ENCODE results near the gene BTBD3.

Gene BTBD3

DNA sequence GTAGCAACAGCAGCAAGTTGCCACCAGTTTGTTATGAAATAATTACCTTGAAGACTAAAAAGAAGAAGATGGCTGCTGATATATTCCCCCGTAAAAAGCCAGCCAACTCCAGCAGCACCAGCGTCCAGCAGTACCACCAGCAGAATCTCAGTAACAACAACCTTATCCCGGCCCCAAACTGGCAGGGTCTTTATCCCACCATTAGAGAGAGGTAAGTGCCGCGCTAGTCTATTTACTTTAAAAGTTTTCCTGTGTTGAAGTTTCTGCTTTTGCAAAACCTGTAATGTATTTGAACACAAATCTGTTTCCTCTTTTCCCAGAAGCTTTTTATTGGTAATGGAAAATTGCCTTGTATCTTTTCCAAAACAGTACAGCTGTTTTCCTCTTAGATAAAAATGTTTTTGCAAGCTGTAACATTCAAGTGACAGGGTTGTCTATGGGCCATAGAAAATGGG lies 725 bp downstream of the BTBD3 start:
- DNase-seq (ENCODE audit: low spot score), result no peak

DNA sequence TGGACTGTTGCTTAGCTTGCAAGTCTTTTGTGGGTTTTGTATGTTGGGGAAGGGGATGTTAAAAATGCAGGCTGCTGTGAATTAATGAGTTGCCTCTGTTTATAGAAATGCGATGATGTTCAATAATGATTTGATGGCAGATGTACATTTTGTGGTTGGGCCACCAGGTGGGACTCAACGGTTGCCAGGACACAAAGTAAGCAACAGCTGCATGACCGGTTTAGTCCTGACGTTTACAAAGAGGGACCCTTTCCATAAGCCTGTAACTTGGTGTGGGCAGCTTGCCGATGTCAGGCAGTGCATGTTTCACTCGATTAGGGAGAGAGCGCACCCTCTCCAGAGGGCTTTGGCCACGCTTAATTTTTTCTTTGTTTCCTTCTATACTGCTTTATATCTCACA lies 1.3 kb downstream of the BTBD3 start:
- no peak for DNase-seq (ENCODE audit: low spot score)

DNA sequence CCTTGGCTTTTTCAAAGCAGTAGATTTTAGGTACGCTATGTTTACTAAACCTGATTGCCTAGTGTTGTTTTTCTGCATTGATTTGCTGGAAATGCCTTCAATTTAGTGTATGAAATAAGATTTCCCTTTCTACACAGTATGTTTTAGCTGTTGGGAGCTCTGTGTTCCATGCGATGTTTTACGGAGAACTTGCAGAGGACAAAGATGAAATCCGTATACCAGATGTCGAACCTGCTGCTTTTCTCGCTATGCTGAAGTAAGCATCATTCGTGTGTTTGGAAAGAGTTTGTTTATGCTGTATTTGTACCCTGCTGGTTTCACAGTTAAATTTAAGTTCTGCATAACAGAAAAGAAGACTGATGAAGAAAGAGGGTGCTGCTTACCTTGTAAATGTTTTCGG lies 1.9 kb downstream of the BTBD3 start:
- no peak for DNase-seq (ENCODE audit: low spot score)

DNA sequence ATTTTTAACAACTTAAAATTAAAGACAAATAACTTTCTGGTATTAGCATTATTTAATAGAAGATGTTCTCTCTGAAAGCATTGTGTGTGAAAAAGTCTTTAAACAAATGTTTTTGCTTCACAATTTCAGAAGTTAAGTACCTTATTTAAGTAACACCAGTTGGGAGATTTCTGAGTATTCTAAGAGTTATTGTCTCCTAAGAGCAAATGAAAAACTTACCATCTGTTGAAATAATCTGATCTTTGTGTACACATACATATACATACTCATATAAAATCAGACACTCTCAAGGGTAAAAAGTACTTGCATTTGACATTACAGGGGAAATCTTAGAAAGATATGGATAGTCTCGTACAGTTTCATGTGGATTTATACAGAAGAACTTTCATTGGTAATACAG lies 2.4 kb downstream of the BTBD3 start:
- no peak for DNase-seq (ENCODE audit: low spot score)

DNA sequence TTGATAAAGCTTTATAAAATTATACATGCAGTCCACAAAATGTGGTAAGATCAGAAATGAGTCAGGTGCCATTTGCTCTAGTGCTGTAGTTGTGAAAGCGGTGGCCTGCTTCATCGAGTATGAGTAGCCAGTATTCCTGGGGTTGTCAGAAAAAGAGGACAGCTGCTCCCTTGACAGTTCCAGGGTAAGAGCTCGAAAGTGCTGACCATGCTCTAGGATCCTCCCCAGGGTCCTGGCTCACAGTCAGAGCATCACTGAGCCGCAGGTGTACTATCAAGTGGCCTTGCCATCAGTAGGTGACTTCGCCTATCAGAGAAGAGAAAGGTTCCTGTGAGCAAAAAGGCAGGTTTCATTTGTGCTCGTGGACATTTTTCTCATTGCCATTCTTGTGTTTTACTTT lies 3.6 kb downstream of the BTBD3 start:
- no peak for DNase-seq (ENCODE audit: low spot score)

DNA sequence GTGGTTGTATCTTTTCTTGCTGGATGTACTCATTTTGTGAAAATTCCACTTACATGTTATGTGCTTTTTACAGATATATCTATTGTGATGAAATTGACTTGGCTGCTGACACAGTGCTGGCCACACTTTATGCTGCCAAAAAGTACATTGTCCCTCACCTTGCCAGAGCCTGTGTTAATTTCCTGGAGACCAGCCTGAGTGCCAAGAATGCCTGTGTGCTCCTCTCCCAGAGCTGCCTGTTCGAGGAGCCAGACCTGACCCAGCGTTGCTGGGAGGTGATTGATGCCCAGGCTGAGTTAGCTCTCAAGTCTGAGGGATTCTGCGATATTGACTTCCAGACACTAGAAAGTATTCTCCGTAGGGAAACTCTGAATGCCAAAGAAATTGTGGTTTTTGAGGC lies 4.9 kb downstream of the BTBD3 start:
- DNase-seq (ENCODE audit: low spot score), result no peak

DNA sequence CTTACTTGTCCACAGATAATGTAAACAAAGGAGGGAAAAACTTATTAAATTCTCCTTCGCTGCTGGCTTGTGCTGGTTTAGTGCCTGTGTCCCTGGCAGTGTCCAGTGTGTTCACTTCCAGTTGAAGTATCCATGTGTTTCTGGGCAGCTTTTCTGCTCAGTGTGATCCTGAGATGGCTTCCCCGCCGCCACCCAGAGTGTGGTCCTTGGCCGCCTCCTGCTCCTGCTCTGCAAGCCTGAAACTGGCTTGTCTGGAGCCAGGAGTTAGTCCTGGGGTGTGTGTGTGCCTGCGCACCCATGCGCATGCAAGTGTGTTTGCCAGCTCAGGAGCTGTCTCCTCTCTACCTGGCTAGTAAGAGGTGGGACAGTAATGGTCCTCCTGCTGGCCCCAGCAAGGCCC lies 7.2 kb downstream of the BTBD3 start:
- no peak for DNase-seq (ENCODE audit: low spot score)

DNA sequence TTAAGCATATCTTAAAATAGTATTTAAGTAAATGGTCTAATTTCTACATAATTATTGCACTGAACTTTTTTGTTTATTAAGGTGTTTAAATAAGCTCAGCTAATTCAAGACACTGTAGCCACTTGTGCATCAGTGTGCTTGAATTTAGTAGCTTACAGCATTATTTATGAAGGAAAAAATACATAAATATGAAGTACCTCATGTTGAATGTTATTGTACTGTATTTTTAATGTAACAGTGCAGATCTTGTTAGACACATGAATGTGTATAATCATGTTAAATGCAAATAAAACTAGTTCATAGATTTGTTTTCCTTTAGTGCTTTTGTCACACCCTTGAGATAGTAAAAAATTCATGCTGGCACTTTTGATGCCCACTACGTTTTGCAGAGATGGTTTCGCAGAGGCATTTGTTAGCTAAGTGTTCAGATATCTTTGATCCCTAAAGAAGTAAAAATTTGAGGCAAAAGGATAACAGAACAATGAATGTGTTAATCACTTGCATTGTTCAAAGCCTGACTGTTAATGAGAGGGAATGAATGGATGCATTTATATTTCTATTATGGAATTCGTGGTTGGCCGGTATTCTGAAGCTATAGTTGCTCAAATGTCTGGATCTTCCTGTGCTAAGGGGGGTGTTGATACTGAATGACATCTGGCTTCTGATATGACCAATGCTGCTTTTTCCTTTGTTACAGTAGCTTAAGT lies 8.8 kb downstream of the BTBD3 start:
- no peak for DNase-seq (ENCODE audit: low spot score)

DNA sequence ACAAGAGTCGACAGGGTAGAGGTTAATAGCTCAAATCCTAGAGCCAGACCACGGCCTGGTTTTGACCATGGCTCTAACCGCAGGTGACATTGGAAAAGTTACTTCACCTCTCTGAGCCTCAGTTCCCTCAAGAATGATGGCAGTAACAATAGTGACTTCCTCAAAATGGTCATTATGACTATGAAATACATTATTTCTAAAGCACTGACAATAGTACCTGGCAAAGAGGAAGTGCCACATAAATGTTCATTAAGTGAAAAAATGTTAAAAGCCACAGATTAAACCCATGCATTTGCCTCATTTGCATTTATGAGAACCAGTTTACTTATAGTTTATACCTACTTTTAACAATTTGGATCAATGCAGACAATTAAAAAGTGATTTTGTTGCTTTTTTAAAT lies 12.3 kb downstream of the BTBD3 start:
- DNase-seq (ENCODE audit: low spot score), result no peak

DNA sequence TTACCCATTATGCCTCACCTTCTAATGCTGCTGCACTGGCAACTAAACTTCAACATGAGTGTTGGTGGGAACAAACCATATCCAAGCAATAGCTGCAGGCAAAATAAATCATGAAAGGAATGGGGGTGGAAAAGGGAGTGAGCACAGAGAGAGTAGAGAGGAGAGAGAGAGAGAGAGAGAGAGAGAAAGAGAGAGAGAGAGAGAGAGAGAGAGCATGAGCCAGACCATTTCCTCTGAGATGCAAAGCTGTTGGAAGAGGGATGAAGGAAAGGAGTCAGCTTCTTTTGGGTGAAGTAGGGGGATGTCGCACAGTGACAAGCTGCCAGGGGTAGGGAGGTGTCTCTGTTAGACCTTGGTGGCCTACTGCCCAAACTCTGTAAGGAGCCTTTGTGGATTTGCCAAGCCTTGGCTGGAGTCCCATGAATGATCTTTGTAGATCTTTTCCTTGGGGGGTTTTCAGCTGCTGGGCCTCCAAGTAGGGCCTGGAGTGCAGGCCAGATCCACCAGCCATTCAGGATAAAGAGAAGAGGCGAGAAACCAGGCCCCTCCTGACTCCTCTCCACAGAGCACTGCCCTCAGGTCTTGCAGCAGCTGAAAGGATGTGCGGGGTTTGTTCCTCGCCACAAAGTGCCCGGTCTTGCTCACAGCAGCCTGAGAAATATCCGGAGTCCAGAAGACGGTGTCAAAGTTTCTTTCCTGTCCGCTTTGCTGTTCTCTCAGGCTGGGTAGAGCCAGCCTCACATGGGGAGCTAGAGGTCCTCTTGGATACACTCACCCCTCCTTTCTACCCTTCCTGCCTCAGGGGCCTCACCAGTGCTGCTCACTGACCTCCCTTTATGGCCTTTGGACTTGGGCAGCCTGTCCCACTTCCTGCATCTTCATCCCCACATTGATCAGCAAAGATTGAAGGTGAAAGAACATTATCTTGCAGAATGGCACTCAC lies 17.8 kb downstream of the BTBD3 start:
- no peak for DNase-seq (ENCODE audit: low spot score)

DNA sequence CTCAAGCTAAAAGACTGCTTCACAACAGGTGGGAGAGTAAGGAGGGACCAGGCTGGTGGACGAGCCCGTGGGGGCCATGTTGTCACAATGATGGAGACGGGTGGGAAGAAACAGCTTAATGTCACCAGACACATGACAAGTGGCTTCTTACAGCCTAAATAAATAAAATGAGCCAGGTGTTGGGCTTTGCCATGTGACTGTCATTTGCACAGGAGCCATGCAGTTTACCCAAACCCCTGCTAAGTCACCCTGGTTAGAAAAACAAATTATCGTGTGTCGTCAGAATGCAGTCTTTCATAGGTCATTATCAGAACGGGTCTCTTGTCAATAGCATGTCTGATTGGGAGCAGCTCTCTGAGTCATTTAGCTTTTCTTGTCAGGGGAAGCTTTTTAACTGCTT lies 18.5 kb downstream of the BTBD3 start:
- no peak for DNase-seq (ENCODE audit: low spot score)

DNA sequence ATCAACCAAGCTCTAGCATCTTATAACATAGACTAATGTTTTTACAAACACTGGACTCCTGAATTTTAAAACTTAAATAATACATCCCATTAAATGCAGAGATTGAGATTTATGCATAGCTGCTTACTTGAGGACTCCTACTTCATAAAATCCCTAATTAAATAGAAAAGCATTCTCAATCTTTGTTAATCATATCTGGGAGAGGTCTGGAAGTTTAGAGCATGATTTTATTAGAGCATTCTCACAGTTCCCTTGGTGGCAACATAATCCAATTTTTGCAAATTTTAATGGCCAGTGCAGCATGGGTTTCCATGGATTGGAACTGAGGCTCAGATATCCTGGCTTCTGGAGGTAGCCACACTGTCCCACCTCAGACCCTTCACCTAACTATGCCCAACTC lies 19.5 kb downstream of the BTBD3 start:
- no peak for DNase-seq (ENCODE audit: low spot score)

DNA sequence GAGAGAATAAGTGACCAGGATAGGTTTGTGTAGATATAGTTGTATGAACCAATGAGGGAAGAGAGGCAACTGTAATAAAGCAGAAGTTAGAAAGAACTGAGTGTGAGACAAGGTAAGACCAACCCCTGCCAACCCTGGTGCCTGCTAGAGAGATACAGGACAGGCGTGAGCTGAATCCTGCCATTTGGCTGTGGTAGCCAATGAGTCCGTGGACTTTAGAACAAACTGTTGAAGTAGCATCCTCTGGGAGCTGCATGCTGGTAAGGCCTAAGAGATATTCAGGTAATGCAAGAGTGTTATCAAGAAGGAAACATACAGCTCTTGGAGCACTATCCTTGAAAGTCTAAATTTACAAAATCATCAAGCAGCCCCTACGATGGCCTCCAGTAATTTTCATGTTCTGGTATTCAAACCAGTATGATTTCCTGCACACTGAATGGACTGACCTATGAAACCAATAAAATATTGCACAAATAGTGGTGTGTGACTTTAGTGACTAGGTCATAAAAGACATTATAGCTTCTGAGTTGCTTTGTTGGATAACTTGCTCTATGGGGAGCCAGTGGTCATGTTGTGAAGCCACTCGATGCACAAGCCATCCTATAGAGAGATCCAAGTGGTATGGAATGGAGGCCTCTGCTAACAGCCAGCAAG lies 24.0 kb downstream of the BTBD3 start:
- no peak for DNase-seq (ENCODE audit: low spot score)

DNA sequence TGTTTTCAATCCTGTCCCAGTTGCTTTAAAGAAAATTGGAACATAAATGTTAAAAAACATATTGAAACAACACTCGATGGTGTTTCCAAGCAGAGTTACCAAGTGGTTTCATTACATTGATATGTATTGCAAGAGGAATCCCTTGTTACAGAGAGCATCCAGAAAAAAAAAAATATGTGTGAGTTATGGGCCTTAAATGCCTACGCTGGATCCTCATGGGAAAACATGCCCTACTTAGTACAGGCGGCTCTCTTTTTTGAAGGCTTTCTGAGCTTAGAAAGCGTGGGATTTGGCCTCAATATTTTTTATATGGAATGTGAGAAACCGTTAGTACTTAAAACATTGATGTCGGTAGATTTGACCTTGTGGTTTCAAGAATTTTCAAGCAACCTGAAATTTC lies 26.1 kb downstream of the BTBD3 start:
- no peak for DNase-seq (ENCODE audit: low spot score)

DNA sequence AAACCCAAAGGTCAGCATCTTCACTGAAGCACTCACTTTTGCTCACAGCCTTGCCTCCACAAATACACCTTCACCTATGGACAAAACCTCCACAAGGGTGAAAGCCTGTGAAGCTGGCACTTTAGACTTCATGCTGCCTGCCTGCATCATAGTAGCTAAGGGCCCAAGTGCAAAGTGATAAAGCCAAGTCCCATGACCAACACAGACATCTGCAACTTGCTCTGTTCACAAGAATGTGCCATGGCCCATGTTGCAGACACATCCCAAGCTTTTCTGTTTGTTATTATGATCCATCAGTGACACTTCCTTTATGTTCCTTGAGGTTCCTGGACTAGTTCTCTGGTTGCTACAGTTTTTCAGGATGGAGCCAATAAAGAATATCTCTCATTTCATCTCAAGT lies 31.1 kb downstream of the BTBD3 start:
- no peak for DNase-seq (ENCODE audit: low spot score)

DNA sequence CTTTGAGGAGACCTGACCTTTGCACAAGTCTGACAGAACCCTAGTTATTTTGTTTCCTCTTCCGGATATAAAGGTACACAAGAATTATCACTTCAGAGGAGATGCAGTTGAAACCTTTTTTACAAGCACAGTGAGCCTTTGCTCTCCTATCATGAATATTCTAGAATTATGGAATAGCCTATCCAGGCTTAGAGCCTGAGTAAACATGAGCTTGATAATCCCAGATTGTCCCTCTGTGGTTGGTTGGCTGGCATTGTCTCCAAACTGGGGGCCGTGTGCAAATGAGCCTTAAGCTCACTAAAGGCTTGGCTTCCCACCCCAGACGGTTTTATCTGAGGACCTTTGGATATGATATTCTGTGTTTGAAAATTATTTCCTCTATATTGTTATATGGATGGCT lies 32.0 kb downstream of the BTBD3 start:
- DNase-seq (ENCODE audit: low spot score), result no peak

DNA sequence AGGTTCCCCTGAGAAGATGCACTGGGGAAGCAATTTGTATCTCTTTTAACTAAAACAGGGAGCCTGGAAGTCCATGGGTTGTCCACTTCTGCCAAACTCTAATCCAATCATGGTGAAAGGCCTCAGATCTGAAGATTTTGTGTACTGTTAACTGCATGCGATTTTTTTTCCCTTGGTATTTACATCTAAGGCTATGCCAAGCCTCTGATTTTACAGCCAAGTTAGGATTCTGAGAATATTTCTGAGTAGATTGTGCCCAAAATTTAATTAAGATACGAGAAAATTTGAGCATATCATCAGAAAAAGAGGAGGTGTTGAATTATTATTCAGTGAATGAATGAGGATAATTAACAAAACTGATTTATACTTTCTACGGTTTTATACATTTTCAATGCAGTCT lies 34.0 kb downstream of the BTBD3 start:
- no peak for DNase-seq (ENCODE audit: low spot score)

DNA sequence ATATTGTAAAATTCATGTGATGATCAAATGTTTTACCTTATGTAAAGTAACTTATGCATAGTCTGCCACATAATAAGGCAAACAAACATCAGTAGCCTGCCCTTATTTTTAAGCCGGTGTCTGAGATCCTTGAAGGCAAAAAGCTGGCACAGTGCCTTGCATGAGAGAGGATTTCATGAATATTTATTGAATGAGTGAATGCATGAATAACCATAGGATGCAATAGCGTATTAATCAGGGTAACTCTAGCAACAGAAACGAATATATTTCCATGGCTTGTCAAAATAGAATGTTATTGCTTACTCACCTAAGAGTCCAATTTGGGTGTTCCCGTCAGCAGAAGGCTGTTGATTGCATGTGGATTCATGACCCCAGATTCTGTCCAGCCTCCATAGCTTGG lies 34.9 kb downstream of the BTBD3 start:
- no peak for DNase-seq (ENCODE audit: low spot score)

DNA sequence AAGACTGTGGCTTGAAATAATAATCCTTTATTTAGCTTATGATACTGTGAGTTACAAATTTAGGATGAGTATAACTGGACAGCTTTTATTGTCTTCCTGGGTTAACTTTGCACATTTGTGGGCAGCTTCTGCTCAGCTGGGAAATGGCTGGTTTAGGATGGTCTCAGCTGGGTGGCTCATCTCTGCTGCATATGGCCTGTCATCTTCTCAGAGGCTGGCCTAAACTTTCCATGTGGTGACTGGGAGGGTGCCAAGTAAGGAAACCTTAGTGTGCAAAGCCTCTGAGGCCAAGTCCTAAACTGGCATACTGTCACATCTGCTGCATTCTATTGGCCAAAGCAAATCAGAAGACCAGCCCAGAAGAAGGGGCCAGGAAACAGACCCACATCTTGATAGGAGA lies 40.2 kb downstream of the BTBD3 start:
- DNase-seq (ENCODE audit: low spot score), result no peak

DNA sequence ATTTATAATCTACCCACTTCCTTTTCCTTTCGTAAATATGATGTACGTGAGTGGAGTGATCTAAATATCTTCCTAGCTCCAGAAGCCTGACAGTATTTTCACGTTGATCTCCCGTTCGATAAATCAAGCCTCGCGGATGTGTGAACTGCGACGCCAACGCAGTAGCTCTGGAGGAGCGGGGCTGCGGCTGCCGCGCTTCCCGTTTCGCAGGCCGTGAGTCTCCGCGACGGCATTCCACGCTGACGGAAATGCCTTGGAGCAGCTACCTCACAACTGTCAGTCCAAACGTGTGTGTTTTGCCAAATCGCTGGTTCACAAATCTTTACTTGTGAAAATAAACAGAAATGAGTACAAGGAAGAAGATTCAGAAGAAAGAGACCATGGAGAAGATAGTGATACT lies 41.2 kb downstream of the BTBD3 start:
- DNase-seq (ENCODE audit: low spot score), result no peak

DNA sequence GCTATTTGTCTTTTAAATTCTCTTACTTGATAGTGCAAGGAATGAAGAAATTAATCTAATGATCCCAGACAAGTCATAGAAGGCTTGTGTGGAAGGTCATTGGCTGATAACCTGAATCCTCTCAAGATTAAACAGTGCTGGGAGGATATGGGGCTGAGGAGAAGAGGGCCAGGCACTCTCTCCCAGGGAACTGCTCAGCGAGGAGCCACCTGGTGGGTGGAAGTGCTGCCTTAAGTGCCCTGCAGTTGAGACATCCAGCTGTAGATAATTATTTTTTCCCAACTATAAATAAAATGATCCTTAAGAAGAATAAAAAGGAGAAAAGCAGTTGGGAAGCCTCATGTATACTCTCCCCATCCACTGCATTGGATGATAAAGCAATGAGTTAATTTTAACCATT lies 47.9 kb downstream of the BTBD3 start:
- no peak for DNase-seq (ENCODE audit: low spot score)

DNA sequence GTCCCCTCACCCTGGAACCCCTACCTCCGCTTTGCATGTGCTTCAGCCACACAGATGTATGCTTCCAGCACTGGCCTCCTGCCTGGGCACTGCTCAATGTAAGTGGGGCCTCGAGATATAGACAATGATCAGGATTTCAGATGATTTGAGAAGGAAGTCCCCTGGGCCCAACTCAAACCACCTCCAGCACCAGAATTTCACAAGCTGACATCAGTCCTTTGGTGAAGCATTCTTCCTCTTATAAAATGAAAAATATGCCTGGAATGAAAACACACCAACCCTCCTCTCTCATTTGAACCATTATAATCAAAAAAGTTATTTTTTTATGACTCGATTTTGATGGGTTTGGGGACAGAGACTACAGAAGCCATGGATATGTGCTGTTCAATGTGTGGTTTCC lies 48.5 kb downstream of the BTBD3 start:
- DNase-seq (ENCODE audit: low spot score), result no peak

DNA sequence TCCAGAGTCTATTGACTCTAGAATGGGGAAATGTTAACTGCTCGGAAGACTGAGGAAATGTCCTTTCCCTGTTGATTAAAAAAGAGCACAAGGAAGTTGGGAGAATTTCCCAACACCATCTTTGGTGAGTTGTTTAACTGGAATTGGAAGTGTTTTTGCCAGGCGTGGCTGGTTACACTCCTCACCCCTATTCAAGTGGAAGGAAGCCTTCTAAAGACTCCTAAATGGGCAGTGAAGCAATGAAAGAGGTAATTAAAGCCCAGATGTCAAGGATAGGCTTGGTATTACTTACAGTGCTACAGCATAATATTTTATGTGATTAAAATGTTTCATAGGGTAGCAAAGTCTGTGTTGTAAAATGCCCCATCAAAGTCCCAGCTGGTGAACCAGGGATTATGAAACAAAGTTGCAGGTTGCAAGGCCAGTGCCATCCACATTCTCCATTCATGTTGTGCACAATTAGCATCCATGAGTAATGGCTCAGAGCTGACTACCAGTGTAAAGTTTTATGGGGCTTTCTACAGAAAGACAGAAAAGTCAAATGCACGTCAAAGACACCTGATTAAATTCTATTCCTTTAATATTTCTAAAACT lies 52.6 kb downstream of the BTBD3 start:
- DNase-seq (ENCODE audit: low spot score), result no peak

Measured in CD4-positive, alpha-beta T cell treated with Interleukin-6 at 100 ng/mL for 8 hours (primary cell).